ENCODE data around the gene CD74. TPM values are rescaled to one million over a fixed set of nuclear protein-coding genes. Genes with fewer than 3 reads are reported as not detected.

CD74 gene
- total RNA-seq, 1 experiment from 2014 or later: 19.5 TPM

GRCh38 chr5:150402229-150402773, 10.4 kb downstream of the CD74 start:
- Histone ChIP-seq H3K9me3 (ENCODE audit: control insufficient read depth, low read depth, low read length) (no peaks in the 10 kb centered on the region), H3K23ac (ENCODE audit: insufficient read length, low read depth, low read length) (no peak overlapping the region), H3K56ac (ENCODE audit: insufficient read length, low read depth, low read length) (no peak overlapping the region), H4K91ac (ENCODE audit: insufficient read length, low read depth, low read length) (no peak overlapping the region), H3K9ac (ENCODE audit: extremely low read depth, insufficient read length, low read length) (no peak overlapping the region), H3K18ac (ENCODE audit: insufficient read length, low read depth, low read length) (no peak overlapping the region), H3K4ac (ENCODE audit: low read depth, low read length) (no peak overlapping the region), H3T11ph (ENCODE audit: low read length) (no peak overlapping the region), H3K4me1 (ENCODE audit: insufficient read depth, low read length) (no peaks in the 10 kb centered on the region), H2BK20ac (ENCODE audit: low read depth, low read length, poor library complexity, severe bottlenecking) (no peak overlapping the region), H4K8ac (replicated peaks; ENCODE audit: insufficient read length, low read depth, low read length) (no peak overlapping the region), H2BK15ac (ENCODE audit: low read depth, low read length) (no peak overlapping the region), H2BK120ac (ENCODE audit: low read depth, low read length, poor library complexity, severe bottlenecking) (no peak overlapping the region), H2AK5ac (ENCODE audit: insufficient read length, low read length) (no peak overlapping the region), H3K79me1 (ENCODE audit: insufficient read depth, low read depth, low read length, poor library complexity, severe bottlenecking) (no peaks in the 10 kb centered on the region), H2AFZ (ENCODE audit: low read length) (no peak overlapping the region), H3K27me3 (ENCODE audit: insufficient read depth, low read length) (no peaks in the 10 kb centered on the region), H2BK12ac (ENCODE audit: insufficient read length, low read depth, low read length) (no peak overlapping the region), H3K27ac (ENCODE audit: insufficient read length, low read depth, low read length) (no peak overlapping the region), H2BK5ac (ENCODE audit: insufficient read length, low read length) (no peak overlapping the region), H3K23me2 (ENCODE audit: insufficient read length, low read depth, low read length, poor library complexity, severe bottlenecking) (no peaks in the 10 kb centered on the region), H3K14ac (ENCODE audit: insufficient read depth, low read length) (no peak overlapping the region), H3K79me2 (ENCODE audit: insufficient read depth, low read length) (no peaks in the 10 kb centered on the region), H4K20me1 (ENCODE audit: control insufficient read depth, insufficient read depth, insufficient read length) (peaks cover 2% of the 10 kb centered on the region), H4K5ac (ENCODE audit: insufficient read length, low read depth, low read length) (no peak overlapping the region), H3K4me2 (ENCODE audit: insufficient read depth, insufficient read length, low read length) (no peak overlapping the region)
- no peak for DNase-seq
- Mint-ChIP-seq H3K27me3 (ENCODE audit: low read depth) (no peaks in the 10 kb centered on the region), H3K4me1 (peaks cover 4 to 5% of the 10 kb centered on the region in 2 experiments; a peak in 2 of 4 replicates), H3K27ac (no peak overlapping the region), H3K36me3 (ENCODE audit: insufficient read depth in 1 of 3, low read depth in 3 of 3) (peaks cover 32 to 54% (median 47%) of the 10 kb centered on the region in 3 experiments), H3K4me3 (no peak overlapping the region), H3K9me3 (no peaks in the 10 kb centered on the region; a peak in 1 of 5 replicates)
- TF ChIP-seq CTCF (conservative IDR thresholded peaks at IDR 0.05): no peak
- WGBS (ENCODE audit: extremely low coverage, insufficient read length, low lambda C conversion rate): no CpG with 5 or more reads among the region's 4 CpGs
